Renal cortex interstitium (tissue), 11 donors: Measurements from ENCODE around the gene NBAS. TPM values are rescaled to one million over a fixed set of nuclear protein-coding genes. Genes with fewer than 3 reads are reported as not detected.

Source experiments
- DNase-seq, 11 donors: peaks; one replicate each; pipeline ENCODE4 v3.0.0-alpha.2; 2013; ENCODE audit warnings: low read depth in 9 of 11, low spot score in 4 of 11; ENCODE audit errors: extremely low read depth in 1 of 11
- polyA plus RNA-seq, 3 donors: library from polyadenylated mRNA; unstranded; fragments of 120-200 nt; gene quantifications; one replicate each; pipeline ENCODE4 v1.2.1, GENCODE V29; 2013; ENCODE audit not compliant: insufficient read length in 3 of 3

The NBAS gene
- polyA plus RNA-seq, 3 donors = 59.1 to 68.4 (median 68.3) TPM

DNA sequence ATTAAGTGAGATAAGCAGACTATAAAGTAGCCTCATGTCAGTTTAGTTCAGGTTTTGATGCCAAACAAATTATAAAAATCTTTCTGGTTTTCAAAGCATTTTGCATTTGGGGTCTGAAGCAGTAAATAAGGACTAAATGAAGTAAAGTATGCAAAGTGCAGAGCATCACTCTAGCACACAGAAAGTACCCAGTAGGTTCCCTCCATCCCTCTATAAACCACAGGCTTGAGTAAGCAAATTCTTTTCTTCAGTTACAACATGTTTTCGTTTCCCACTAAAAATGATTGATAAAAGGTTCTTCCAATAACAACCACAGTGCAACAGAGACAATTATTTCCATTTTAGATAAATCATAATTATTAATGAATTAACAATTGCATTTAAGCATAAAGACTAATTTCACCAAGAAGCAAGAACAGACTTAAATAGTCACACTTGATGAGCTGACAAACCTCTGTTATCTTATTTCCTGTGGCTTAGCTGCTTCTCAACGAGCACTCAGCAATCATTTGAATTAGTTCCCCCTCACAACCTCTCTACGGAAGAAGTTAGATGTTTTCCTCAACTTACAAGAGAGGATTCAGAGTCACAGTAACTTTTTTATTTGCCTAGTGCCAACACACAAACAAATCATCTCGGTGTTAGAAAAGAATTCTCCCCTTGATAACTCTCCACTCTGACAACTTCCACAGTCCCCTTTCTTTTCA is 249.8 kb downstream of the NBAS start:
- no peak for DNase-seq

DNA sequence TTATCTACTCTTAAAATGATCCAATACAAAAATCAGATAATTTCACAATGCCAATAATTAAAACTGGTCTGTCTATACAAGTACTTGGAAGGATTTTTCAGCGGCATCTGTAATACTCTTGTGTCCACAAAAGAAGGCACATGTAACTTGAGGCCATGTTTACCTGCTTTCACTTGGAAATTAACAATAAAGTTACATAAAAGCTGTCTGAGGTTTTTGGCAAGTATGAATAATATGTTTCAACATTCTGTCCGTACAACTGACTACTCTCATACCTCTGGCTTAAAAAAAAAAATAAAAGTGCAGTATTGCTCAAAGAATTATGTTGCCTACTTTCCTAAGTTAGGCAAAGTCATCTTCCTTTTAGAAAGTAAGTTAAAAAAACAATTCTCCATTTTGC is 253.6 kb downstream of the NBAS start:
- DNase-seq = no peak

DNA sequence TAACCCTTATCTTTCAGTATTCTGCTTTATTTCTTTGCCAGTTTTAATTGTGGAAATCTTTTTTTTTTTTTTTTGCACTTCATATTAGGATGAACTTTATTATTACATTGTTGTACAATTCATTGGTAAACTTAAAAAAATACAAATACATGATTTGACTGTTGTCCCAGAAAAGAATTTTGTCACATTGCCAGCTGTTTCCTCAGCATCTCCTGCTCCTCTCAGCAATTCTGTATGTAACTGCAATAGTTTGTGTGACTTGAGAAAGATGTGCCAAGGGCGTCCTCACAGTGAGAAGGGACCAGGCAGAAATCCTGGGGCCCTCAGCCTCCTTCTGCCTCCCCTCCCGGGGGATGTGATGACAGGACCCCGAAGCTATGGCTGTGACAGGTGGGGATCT is 254.4 kb downstream of the NBAS start:
- DNase-seq = no peak

DNA sequence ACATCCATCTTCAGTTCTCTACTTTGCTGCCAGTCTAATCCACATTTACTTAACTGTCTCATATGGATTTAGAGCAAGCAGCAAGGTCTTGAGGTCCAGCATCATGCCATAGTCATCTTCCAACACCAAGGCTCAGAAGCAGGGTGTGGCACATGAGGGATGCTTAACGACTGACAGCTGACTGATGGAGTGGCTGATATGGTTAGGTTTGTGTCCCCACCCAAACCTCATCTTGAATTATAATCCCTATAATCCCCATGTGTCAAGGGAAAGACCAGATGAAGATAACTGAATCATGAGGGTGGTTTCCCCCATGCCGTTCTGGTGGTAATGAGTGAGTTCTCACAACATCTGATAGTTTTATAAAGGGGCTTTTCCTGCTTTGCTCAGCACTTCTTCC is 257.3 kb downstream of the NBAS start:
- no peak for DNase-seq

DNA sequence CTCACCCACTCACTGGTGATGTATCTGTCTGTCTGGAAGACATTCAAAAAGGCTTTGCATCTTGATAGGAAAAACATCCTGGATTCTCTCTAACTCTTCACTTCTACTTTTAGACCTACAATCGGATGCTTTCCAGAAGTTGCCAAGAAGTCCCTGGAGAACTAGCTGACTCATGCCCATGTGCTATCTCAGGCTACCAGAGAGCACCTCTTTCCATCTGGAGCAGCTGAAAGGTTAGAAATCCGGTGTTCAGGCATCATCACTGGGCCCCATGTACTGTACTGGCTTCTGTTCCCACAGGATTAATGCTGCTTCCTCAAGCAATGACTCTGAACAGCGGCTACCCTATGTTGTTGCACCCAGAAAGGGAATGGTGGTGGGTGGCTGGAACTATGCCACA is 259.0 kb downstream of the NBAS start:
- no peak for DNase-seq

DNA sequence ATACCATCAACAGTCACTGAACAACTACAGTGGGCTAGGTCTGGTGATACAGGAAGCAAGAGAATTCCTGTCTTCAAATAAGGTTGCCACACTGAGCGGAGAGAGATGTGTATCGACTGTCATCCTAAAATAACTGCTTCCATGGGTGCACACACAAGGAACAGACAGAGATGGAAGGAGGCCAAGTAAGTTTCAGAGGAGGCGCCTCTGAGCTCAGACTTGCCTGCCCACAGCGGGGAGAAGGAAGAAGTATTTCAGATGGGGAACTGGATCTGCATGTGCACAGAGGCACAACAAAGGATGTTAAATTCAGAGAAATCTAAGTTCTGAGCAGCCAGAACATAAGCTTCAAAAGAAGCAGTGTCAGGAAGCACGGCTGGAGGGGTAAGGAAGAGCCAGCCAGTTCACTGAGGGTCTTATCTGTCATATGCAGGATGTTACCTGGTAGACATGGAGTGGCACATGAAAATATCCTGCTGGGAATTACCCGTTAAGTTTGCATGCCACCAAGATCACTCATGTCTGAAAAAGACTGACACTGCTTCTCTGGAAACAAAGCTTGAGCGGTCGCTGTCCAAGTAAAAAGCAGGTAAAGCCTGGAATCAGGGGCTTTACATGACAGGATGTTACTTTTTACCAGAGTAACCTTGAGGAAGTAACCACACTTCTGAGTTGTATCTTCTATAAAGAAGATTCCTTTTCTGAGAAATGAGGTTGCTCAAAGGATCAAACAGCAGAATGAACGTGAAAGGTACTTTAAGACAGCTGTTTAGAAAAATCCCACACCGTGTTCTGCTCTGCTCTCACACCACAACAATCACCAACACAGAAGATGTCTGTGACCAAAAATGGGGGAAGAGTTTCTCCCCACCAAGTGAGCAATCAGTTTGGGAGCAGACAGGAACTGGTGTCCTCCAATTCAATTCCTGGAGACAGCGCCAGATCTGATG is 260.2 kb downstream of the NBAS start:
- no peak for DNase-seq

DNA sequence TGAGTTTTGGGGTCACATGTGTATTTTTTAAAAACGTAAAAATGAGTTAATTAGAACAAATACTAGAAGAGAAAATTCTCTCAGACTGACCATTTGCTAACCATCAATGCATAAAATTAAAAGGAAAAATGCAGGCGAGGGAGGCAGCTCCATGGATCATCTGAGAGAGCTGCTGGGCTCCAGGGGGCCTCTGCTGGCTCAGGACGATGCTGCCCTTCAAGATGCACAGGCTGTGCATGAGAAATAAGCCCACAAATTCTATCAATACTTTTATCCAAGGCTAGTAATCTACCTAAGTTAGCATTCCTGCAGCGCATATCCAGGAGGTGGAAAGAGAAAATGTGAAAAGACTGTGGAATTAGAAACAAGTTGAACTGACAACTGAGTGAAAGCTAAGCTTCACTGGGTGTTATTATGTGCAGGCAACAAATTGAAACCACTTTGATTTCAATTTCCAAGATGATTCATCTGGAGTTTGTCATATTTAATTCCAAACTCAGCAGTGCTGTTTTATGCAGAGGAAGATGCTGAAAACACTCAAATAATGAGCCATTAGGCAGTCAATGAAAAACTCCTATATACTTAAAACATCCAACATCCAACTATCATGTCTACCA is 261.1 kb downstream of the NBAS start:
- no peak for DNase-seq

DNA sequence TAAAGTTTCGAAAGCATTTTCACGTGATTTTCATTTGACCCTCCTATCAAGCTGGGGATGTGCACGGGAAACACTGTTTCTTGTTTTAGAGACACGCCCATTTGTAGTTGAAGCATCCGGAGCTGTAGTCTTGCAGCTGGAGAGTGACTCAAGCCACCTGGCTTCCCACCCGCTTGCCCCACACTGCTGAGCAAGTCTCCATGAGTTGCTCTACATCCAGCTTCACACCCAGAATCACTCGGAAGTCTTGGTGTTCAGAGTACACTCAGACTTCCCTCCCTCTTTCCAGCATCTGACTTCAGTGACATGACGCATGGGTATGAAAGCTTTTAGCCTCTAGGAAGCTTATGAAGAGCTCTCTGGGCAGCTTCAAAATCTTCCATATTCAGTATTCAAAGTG is 262.4 kb downstream of the NBAS start:
- peak in 6 of 11 donors; percentile 3 to 27 (median 12) for DNase-seq

DNA sequence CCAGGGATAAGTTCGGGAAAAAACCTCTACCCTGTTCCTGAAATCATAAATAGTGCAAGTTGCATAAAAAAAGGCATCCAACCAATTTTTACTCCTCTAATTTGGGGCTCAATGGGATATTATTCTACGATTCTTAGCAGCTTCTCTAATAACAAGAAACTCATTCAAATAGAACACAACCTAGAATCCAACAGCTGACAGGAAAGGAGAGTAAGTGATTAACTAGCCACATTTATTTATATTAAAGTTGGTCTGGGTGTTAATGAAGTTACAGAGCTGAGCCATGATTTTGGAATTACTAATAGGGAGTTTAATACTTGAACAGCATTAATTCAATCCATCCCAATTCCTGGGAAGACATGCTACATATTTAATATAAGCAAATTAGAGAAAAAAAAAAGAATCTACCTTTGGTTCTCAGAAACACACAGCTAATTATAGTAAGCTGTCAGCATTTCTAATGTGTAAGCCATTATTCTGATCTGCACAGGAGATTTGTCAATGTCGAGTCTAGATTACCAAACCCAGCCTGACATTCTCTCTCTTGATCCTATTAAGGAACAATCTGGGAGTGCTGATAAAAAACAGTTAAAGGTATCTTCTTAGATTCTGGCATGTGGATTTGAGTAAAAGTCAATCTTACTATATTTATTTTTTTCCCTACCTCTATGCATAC is 267.7 kb downstream of the NBAS start:
- no peak for DNase-seq

DNA sequence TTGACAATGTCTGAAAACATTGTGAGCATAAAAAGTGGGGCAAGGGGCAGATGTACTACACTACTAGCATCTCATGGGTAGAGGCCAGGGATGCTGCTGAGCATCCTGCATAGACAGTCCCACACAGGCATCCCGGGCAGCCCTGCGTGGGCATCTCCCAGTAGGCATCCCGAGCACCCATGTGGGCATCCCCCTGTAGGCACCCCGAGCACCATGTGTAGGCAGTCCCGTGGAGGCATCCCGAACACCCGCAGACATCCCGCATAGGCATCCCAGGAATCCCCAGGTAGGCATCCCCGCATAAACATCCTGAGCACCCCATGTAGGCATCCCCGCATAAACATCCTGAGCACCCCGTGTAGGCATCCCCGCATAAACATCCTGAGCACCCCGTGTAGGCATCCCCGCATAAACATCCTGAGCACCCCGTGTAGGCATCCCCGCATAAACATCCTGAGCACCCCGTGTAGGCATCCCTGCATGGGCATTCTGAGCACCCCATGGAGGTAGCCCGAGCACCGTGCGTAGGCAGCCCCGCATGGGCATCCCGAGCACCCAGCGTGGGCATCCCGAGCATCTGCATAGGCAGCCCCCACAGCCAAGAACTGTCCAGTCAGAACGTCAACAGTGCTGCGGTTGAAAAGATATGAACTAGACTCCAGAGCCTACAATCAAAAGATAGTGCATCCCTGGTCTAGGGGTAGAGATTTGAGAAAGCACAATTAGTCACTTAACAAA is 273.5 kb downstream of the NBAS start:
- DNase-seq = no peak

DNA sequence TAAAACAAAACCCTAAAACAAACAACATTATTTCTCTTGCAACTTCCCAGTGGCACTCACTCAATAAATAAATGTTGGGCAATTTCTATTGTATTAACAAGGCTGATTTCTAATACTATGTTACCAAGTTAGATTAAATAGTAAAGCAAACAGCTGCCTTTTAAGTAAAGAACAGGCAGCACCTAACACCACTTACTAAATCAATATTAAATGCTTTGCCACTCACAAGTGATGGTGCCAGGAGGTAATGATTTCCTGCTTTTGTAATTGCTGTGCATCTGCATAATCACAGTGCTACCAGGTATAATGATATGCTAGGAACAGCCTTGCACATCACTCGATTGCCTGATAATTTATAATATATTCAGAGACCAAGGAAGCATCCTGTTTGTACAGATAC is 276.5 kb downstream of the NBAS start:
- no peak for DNase-seq

DNA sequence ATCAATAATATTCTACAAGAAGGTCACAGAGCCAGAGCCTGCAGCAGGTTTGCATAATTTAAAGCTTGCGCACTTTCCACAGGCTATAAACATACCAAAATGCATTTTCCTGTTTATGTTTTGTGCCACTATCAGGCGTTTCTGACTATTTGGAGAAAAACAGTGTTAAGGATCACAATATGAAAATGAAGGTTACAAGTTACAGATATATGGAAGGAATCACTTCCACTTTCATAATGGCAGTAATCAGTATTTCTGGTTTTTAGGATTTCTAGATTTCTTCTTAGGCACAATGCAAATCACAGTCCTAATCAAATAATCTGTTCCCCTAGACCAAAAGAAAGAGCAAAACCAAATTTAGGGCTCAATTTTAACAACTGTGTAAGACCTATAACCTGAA is 279.5 kb downstream of the NBAS start:
- no peak for DNase-seq

DNA sequence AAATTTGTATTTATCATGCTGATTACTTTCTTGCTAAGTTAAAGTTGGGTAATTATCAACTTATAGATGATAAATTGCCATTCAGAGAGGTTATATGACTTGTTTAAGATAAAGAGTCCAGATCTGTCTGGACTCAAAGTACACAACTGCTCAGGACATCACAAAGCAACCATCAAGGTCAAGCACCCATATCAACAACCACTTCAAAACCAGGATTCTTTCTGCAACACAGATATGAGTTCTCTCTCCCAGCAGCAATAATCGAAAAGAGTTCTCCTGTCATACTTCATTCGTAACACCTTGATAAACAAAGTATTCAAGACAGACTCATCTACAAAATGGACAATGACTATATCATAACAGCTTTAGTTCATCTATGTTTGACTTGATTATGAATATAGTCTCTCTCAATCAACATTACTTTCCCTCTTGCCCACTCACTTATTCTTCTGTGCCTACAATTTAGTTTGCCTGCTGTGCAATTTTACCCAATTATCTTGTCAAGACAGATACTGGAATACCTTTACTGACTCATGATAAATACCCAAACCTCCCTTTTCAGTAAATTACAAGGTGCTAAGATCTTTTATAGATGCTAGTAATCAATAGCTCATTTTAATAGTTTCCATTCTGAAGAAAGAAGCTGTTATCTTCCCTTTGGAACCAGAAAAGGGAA is 281.8 kb downstream of the NBAS start:
- no peak for DNase-seq

DNA sequence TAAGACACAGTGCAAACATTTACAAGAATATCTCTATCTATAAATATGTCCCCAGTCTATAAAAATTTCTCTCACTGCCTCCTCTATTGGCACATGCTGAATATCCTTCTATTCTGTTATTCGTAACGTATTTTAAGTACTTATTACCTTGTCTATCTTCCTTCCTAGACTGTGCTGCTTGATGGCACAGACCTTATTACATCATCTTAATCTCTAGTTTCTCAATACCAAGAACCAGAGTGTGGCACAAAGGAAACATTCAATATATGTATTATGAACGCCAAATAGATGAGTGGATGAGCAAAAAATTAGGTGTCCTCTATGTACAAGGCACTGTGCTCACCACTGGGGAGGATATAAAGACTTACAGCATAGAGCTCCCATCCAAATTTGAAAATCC is 282.8 kb downstream of the NBAS start:
- no peak for DNase-seq

DNA sequence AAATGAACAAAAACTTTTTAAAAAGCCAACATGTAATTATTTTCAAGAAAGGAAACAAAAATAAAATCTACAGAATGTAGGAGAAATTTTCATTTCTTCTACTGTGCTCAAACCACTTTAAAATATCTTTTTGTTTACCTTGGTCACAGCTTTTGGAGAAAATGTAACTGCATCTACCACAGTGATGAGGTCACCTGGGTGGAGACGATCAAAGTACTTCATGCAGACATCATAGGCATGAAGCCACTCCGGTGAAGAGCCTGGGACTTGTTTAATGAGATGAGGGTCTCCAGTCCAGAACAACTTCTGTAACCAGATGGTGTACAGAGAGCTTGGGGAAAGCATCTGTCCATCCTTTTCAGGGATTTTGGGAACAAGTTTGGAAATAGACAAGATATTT is 285.8 kb downstream of the NBAS start:
- DNase-seq = no peak

DNA sequence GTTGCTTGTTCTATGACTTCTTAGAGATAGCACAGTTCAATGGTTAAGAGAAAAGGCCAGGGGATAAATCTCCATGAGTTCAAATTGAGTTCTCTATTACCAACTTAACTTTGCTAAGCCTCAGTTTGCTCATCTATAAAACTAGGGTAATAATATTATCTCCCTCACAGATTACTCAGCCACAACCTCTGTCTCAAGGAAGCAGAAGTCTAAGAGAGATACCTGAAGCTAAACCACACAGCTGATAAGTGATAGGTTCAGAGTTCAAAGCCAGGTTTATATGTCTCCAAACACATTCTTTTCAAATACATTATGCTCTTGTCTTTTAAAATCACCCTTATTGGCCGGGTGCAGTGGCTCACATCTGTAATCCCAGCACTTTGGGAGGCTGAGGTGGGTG is 287.7 kb downstream of the NBAS start:
- DNase-seq = no peak

DNA sequence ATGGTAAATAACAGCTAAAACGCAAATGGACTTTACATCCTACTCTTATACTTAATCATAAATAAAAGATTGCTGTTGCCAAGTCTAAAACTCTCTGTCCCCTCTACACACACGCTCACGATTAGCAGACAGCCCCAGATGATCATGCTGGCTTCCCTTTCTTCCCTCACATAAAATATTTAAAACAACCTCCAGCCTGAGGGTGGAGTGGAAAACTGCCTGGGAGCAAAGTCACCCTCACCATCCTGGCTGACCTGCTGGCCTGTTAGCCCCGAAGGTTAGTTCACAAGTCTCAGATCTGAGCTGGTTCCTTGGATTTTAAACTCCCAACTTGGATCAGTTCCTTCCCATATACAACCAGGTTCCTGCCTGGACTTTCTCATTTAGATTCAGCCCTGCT is 288.2 kb downstream of the NBAS start:
- no peak for DNase-seq

DNA sequence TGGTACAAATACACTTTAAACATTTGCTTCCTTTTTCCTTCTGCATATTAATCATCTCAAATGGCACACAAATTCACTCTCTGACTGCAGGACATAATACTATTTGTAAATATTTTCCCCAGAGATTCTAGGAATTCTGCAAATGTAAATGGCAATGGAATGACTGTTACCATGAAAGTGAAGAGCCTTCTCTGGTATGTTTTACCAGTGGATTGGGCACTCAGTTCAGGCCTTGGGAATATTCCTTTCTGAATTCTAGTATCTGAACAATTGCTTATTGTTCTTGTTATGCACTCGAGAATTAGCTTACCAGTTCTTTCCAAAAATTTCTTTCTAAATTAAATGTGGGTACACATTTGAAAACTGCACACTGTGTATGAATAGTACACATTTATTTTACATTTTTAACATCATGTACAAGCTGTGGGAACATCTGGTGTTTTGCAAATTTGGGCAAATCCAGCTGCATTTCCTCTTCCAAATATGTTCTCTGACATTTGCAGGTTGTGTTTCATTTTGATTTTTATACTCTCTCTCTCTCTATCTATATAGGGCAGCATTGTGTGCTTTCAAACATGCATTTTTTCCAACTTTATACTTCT is 289.1 kb downstream of the NBAS start:
- no peak for DNase-seq
